Upper lobe of left lung (tissue), 6 donors: ENCODE data around the gene ITCH. TPM values are rescaled to one million over a fixed set of nuclear protein-coding genes. Genes with fewer than 3 reads are reported as not detected.
"Not testable (repeated sequence)": the region's sequence is repeated elsewhere in the genome, so short reads cannot be mapped to it uniquely, and the experiment has no call there.

Experiments
- ATAC-seq, 2 donors: fragments of 200-7000 bp; cut with Tn5 transposase; one replicate each; pipeline ENCODE4 v1.9.1; 2022; ENCODE audit warnings: mild to moderate bottlenecking in 2 of 2, moderate library complexity in 2 of 2; ENCODE audit not compliant: low FRiP score in 2 of 2
- DNase-seq, 2 donors: peaks; one replicate each; pipeline ENCODE4 v3.0.0-alpha.2; 2019 to 2020
- H3K27ac ChIP-seq, 4 donors: fragments of 200-600 bp; sonication (generic); one replicate each; pipeline ENCODE4 v1.5.1; 2016 to 2019
- H3K27me3 ChIP-seq, 4 donors: fragments of 200-600 bp; sonication (generic); one replicate each; pipeline ENCODE4 v1.5.1; 2017 to 2019
- H3K36me3 ChIP-seq, 4 donors: fragments of 200-600 bp; sonication (generic); one replicate each; pipeline ENCODE4 v1.5.1; 2016 to 2019
- H3K4me1 ChIP-seq, 4 donors: fragments of 200-600 bp; sonication (generic); one replicate each; pipeline ENCODE4 v1.5.1; 2018 to 2019
- H3K4me3 ChIP-seq, 4 donors: fragments of 200-600 bp; sonication (generic); one replicate each; pipeline ENCODE4 v1.5.1; 2017 to 2019; ENCODE audit warnings: mild to moderate bottlenecking in 2 of 4, moderate library complexity in 1 of 4
- H3K9me3 ChIP-seq, 4 donors: fragments of 200-600 bp; sonication (generic); one replicate each; pipeline ENCODE4 v1.5.1; 2018 to 2019
- EP300 ChIP-seq, 4 donors: sonication (generic); formaldehyde crosslinking; IDR thresholded peaks; one replicate each; pipeline ENCODE4 v1.5.1; 2017; ENCODE audit warnings: antibody characterized with exemption in 4 of 4, control low read depth in 2 of 4
- POLR2A ChIP-seq, 4 donors: fragments of 450-650 bp; IDR thresholded peaks; one replicate each; pipeline ENCODE4 v1.5.1; 2016 to 2017; ENCODE audit warnings: antibody characterized with exemption in 4 of 4, mild to moderate bottlenecking in 2 of 4
- POLR2AphosphoS5 ChIP-seq, 2 donors: sonication (generic); formaldehyde crosslinking; IDR thresholded peaks; one replicate each; pipeline ENCODE4 v1.5.1; 2017; ENCODE audit warnings: antibody characterized with exemption in 2 of 2
- WGBS, 2 donors: methylation state at CpG; one replicate each; pipeline ENCODE4 v1.1.5; 2017 to 2018; 5-methylcytosine and 5-hydroxymethylcytosine counted together
- total RNA-seq, 6 donors: library from RNA; depleted of rRNA in 4 of 6; stranded (reverse); fragments of >200 nt in 4 of 6; gene quantifications; one replicate each; pipeline versions ENCODE4 v1.1.0 to v1.2.1, GENCODE V29; 2016 to 2021
- TF ChIP-seq, protein P1 (sequence below), 6 experiments: fragments of 450-650 bp in 4 of 6; fragments of 200-600 bp in 2 of 6; sonication (generic) in 2 of 6; IDR thresholded peaks; one replicate each; pipeline ENCODE4 v1.5.1; 2016 to 2019; ENCODE audit warnings: antibody characterized with exemption in 6 of 6
- donor health status: DM: no; HTN: no; CAD: no; lungs with moderate emphysema.
- donor health status: DM: no; HTN: yes; CAD: no; lungs with severe emphysema.

Gene ITCH
- total RNA-seq, 6 donors from 2014 or later: 26.6 to 57.2 (median 45.5) TPM

GRCh38 chr20:34479627-34480026, 116.6 kb downstream of the ITCH start:
- Histone ChIP-seq H3K9me3 (no peaks in the 10 kb centered on the region), H3K4me3 (no peak overlapping the region), H3K27me3 (no peaks in the 10 kb centered on the region), H3K27ac (no peak overlapping the region), H3K36me3 (peaks cover 3 to 66% (median 29%) of the 10 kb centered on the region in 4 donors), H3K4me1 (peaks cover 0 to 8% (median 0%) of the 10 kb centered on the region in 4 donors)
- TF ChIP-seq, protein P1, sequence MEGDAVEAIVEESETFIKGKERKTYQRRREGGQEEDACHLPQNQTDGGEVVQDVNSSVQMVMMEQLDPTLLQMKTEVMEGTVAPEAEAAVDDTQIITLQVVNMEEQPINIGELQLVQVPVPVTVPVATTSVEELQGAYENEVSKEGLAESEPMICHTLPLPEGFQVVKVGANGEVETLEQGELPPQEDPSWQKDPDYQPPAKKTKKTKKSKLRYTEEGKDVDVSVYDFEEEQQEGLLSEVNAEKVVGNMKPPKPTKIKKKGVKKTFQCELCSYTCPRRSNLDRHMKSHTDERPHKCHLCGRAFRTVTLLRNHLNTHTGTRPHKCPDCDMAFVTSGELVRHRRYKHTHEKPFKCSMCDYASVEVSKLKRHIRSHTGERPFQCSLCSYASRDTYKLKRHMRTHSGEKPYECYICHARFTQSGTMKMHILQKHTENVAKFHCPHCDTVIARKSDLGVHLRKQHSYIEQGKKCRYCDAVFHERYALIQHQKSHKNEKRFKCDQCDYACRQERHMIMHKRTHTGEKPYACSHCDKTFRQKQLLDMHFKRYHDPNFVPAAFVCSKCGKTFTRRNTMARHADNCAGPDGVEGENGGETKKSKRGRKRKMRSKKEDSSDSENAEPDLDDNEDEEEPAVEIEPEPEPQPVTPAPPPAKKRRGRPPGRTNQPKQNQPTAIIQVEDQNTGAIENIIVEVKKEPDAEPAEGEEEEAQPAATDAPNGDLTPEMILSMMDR (IDR thresholded peaks at IDR 0.05): no peak
- TF ChIP-seq POLR2AphosphoS5 (IDR thresholded peaks at IDR 0.05): no peak
- no peak for TF ChIP-seq POLR2A (IDR thresholded peaks at IDR 0.05)
- no peak for TF ChIP-seq EP300 (IDR thresholded peaks at IDR 0.05)
- ATAC-seq (no peak), DNase-seq (no peak)
- 91 to 94% methylated on average over 4 of the region's 4 CpGs for whole genome bisulfite sequencing, 2 donors

GRCh38 chr20:34482154-34482553, 119.1 kb downstream of the ITCH start:
- not testable (repeated sequence) for H3K9me3 ChIP-seq, H3K27me3 ChIP-seq, ATAC-seq, H3K4me3 ChIP-seq, DNase-seq, H3K27ac ChIP-seq, H3K4me1 ChIP-seq
- H3K36me3 ChIP-seq: peaks cover 3 to 74% (median 37%) of the 10 kb centered on the region in 4 donors
- WGBS, 2 donors: 50 to 89% methylated on average over 1 of the region's 1 CpG

DNA sequence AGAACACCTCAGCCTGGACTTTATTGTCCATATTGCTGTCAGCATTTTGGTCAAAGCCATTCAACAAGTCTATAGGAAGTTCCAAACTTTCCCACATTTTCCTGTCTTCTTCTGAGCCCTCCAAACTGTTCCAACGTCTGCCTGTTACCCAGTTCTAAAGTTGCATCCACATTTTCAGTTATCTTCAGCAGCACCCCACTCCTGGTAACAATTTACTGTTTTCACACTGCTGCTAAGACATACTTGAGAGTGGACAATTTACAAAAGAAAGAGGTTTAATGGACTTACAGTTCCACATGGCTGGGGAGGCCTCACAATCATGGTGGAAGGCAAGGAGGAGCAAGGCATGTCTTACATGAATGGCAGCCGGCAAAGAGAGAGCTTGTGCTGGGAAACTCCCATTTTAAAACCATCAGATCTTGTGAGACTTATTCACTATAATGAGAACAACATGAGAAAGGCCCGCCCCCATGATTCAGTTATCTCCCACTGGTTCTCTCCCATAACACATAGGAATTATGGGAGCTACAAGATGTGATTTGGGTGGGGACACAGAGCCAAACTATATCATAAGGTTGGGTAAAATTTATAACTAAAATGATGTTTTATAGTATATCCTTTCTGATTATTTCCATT, 120.6 kb downstream of the ITCH start:
- H3K4me1 ChIP-seq, ATAC-seq, H3K4me3 ChIP-seq, H3K27me3 ChIP-seq, H3K9me3 ChIP-seq, H3K27ac ChIP-seq, DNase-seq: not testable (repeated sequence)
- peaks cover 3 to 77% (median 47%) of the 10 kb centered on the region in 4 donors for H3K36me3 ChIP-seq
- 96% methylated on average over 3 of the region's 3 CpGs for WGBS, 2 donors

DNA sequence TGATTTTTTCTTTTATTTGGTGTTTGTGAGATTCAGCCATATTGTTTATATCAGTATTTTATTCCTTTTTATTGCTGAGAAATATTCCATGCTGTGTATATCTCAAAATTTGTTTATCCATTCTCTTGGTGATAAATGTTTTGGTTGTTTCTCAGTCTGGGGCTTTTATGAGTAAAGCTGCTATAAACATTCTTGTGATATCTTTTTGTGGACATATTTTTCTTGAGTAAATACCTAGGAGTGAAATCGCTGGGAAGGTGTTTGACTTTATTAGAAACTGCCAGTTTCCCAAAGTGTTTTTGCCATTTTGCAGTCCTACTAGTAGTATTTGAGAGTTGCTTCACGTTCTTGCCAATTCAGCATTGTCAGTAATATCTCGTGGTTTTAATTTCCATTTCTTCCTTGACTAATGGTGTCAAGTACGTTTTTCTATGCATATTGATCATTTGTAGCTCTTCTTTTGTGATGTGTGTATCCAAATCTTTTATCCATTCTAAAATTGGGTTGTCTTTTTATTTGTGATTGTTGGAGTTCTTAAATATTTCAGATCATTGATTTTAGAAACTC, 122.1 kb downstream of the ITCH start:
- ATAC-seq: no peak
- no peak overlapping the region for H3K27ac ChIP-seq
- no peak for TF ChIP-seq POLR2A (IDR thresholded peaks at IDR 0.05)
- no peak for TF ChIP-seq EP300 (IDR thresholded peaks at IDR 0.05)
- TF ChIP-seq, protein P1 (IDR thresholded peaks at IDR 0.05): no peak
- no peak for TF ChIP-seq POLR2AphosphoS5 (IDR thresholded peaks at IDR 0.05)
- 72 to 80% methylated on average over 4 of the region's 4 CpGs for WGBS, 2 donors
- no peaks in the 10 kb centered on the region for H3K27me3 ChIP-seq
- no peak for DNase-seq
- H3K4me3 ChIP-seq: no peak overlapping the region
- H3K4me1 ChIP-seq: no peaks in the 10 kb centered on the region
- no peaks in the 10 kb centered on the region for H3K9me3 ChIP-seq
- peaks cover 0 to 78% (median 53%) of the 10 kb centered on the region in 4 donors for H3K36me3 ChIP-seq

DNA sequence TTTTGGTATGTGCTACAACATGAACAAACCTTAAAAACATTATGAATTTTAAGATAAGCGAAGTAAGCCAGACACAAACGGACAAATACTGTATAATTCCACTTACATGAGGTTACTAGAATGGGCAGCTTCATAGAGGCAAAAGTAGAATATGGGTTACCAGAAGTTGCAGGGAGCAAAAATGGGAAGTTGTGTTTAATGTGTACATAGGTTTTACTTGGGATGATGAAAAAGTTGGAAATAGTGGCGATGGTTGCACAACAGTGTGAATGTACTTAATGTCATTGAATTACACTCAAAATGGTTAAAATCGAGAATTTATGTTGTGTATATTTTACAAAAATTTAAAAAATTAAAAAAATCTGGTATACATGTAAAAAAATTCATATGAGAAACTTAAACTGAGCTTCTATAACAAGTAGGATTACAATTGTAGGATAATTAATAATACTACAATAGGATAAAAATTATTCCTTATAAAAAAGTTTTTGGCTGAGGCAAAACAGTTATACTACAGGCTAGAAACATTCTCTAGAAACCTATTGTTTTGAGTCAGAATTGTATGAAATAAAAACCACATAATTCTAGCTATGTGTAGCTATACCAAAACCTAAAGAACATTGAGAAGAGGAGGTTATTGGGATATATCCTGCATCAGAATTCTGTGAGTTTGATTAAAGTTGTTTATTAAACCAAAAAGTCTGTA, 128.3 kb downstream of the ITCH start:
- no peak overlapping the region for H3K27ac ChIP-seq
- DNase-seq: no peak
- H3K36me3 ChIP-seq: peaks cover 2 to 87% (median 53%) of the 10 kb centered on the region in 4 donors
- WGBS, 2 donors: 87 to 88% methylated on average over 4 of the region's 4 CpGs
- ATAC-seq: no peak
- no peak for TF ChIP-seq POLR2A (IDR thresholded peaks at IDR 0.05)
- TF ChIP-seq POLR2AphosphoS5 (IDR thresholded peaks at IDR 0.05): no peak
- TF ChIP-seq EP300 (IDR thresholded peaks at IDR 0.05): no peak
- TF ChIP-seq, protein P1 (IDR thresholded peaks at IDR 0.05): no peak
- H3K4me1 ChIP-seq: no peaks in the 10 kb centered on the region
- H3K4me3 ChIP-seq: no peak overlapping the region
- no peaks in the 10 kb centered on the region for H3K27me3 ChIP-seq
- no peaks in the 10 kb centered on the region for H3K9me3 ChIP-seq
